ENCODE results near the gene AKAP9.

AKAP9 gene

DNA sequence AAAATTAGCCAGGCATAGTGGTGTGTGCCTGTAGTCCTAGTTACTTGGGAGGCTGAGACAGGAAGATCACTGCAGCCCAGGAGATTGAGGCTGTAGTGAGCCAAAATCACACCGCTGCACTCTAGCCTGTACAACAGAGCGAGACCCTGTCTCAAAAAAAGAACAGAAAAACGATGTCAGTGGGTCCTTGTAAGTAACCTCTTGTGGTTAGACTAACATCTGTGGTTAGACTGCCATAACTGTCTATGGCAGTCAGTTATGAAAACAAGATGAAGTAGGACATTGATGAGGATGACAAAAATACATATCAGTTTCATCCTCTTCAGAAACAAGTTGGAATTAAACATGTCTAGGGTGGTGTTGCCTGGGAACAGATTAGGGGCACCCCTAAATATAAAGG lies 53.3 kb downstream of the AKAP9 start:
- TF ChIP-seq, protein P1, sequence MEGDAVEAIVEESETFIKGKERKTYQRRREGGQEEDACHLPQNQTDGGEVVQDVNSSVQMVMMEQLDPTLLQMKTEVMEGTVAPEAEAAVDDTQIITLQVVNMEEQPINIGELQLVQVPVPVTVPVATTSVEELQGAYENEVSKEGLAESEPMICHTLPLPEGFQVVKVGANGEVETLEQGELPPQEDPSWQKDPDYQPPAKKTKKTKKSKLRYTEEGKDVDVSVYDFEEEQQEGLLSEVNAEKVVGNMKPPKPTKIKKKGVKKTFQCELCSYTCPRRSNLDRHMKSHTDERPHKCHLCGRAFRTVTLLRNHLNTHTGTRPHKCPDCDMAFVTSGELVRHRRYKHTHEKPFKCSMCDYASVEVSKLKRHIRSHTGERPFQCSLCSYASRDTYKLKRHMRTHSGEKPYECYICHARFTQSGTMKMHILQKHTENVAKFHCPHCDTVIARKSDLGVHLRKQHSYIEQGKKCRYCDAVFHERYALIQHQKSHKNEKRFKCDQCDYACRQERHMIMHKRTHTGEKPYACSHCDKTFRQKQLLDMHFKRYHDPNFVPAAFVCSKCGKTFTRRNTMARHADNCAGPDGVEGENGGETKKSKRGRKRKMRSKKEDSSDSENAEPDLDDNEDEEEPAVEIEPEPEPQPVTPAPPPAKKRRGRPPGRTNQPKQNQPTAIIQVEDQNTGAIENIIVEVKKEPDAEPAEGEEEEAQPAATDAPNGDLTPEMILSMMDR (IDR thresholded peaks at IDR 0.05; ENCODE audit: low read depth, low read length): no peak

DNA sequence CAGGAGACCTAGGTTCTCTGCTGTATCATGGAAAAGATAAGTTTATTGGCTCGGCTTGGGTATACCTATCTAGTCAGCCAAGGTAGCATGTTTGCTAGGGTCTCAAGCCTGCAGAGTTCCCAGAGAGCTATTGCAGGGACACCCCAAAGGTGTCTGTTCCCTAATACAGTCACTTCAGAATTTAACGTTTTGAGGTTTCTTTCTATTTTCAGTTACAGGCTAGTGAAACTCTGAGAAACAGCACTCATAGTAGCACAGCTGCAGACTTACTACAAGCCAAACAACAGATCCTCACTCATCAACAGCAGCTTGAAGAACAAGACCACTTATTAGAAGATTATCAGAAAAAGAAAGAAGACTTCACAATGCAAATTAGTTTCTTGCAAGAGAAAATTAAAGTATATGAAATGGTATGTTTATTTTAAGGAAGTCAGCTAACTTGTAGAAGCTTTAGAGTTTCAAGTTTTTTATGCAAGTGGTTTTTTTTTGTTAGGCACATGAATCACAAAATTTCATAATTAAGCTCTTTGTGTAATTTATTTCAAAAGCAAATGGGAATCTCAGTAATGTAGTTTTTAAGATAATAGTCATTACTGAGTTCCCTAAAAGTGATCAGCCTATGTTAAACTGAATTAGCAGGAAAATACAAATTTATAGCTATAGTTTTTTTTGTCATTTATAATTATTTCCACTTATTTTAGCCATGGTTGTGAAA lies 54.9 kb downstream of the AKAP9 start:
- TF ChIP-seq, protein P1 (IDR thresholded peaks at IDR 0.05; ENCODE audit: low read depth, low read length): no peak
- no peak for DNase-seq (ENCODE audit: extremely low read depth, low read depth)

More for the DNA sequence above, 53.3 kb downstream of the AKAP9 start:
- DNase-seq (ENCODE audit: extremely low read depth, low read depth): no peak

DNA sequence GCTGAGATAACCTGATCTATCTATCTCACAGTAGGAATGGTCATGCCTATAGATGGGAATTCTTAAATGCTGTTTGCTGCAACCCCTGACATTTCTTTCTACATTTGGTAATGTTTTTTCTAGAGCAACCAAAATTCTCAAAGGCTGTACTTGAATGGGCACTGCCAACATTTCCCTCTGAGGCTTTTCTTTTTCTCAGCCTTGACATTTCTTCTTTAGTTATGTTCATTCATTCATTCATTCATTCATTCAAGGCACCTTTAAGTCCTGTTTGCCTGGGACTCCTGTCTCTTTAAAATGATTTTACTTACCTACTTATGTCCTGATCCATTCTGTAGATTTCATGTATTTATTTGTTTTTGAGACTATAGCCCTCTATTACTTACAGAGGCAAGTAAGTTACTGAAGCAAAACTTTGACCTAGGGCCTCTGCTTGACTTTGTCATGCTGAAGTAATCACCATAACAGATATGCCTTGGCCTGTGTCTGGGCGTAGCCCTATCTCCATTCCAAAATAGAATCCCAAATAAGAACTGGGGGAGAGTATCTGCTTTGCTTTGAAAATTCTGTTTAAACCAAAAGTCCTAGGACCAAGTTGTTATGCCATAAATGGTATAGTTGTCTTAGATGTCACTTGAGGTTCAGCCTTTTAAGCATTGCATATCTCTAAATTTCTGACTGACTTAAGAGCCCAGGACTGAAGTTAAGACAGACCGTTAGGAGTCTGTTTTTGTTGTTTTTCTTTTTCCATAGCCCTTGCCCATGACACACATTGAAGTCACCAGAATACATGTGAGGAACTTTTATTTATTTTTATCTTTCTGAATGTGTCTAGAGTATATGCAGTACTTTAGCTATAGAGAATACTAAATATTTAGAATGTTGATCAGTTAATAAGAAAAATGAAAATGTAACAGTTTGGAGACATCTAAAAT lies 59.2 kb downstream of the AKAP9 start:
- TF ChIP-seq, protein P1 (IDR thresholded peaks at IDR 0.05; ENCODE audit: low read depth, low read length): no peak
- no peak for DNase-seq (ENCODE audit: extremely low read depth, low read depth)

DNA sequence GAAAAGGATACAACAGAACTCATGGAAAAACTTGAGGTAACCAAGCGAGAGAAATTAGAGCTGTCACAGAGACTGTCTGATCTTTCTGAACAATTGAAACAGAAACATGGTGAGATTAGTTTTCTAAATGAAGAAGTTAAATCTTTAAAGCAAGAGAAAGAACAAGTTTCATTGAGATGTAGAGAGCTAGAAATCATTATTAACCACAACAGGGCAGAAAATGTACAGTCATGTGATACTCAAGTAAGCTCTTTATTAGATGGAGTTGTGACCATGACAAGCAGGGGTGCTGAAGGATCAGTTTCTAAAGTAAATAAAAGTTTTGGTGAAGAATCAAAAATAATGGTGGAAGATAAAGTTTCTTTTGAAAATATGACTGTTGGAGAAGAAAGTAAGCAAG lies 62.1 kb downstream of the AKAP9 start:
- DNase-seq (ENCODE audit: extremely low read depth, low read depth): no peak
- TF ChIP-seq, protein P1 (IDR thresholded peaks at IDR 0.05; ENCODE audit: low read depth, low read length): no peak

DNA sequence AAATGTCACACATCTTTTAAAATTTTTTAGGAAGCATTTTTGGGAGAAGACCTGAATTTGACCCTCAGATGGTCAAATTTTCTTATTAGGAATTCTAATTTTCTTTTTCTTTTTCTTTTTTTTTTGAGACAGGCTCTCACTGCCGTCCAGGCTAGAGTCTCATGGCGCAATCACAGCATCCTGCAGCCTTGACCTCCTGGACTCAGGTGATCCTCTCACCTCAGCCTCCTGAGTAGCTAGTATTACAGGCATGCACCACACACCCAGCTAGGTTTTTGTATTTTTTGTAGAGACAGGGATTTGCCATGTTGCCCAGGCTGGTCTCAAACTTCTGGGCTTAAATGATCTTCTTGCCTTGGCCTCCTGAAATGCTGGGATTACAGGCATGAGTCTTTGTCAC lies 65.4 kb downstream of the AKAP9 start:
- TF ChIP-seq, protein P1 (IDR thresholded peaks at IDR 0.05; ENCODE audit: low read depth, low read length): no peak
- DNase-seq (ENCODE audit: extremely low read depth, low read depth): no peak

DNA sequence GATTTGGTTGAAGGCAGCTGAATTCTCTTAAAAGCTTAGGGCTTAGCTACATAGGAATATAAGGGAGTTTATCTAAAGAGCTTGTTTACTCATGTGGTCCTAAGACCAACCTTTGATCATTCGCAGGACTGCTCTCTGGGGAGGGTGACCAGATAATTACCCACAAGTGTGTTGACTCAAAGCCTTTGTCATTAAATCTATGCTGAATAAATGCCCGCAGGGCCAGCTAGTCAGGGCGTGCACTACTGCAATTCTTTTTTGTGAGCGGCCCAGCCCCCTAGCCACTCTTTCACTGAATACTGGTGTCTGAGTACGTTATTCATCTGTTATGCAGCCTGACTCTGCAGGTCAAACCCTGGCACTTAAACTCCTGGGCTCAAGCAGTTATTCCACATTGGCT lies 69.6 kb downstream of the AKAP9 start:
- TF ChIP-seq, protein P1 (IDR thresholded peaks at IDR 0.05; ENCODE audit: low read depth, low read length): no peak
- no peak for DNase-seq (ENCODE audit: extremely low read depth, low read depth)

DNA sequence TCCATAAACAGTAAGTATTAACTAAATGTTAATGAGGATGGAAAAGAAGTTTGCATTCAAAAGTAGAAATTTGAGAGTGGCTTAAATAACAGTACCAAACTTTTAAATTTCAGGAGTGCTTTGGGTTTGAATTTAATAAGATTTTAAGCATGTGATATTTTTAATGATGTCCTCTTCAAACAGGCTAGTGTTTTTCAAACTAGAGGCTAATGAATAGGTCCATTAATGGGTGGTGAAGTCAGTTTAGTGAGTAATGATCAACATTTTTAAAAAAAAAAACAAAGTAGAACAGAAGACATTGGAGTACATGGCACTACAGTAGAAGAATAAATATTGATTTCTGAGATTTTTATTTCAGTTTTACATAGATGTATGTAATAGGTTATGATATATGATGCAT lies 72.9 kb downstream of the AKAP9 start:
- no peak for DNase-seq (ENCODE audit: extremely low read depth, low read depth)
- TF ChIP-seq, protein P1 (IDR thresholded peaks at IDR 0.05; ENCODE audit: low read depth, low read length): no peak
